Stimulated activated CD4-positive, alpha-beta T cell treated with anti-CD3 and anti-CD28 coated beads, Interleukin-15, amount 100 ng/mL, for 24 hours (primary cell): ENCODE measurements around the gene RCOR3.

ENCODE experiments used
- DNase-seq: peaks from one replicate; pipeline ENCODE4 v3.0.0-alpha.2; 2020

Gene RCOR3

GRCh38 chr1:211326140-211326527 lies 67.0 kb downstream of the RCOR3 start:
- no peak for DNase-seq

- DNase-seq = peak; percentile 68
Observed at GRCh38 chr1:211326528-211327345, 67.6 kb downstream of the RCOR3 start, which contains the start of gene TRAF5. Gene TRAF5, plus strand, starts transcription at chr1:211326833. Its CDS starts 26,407 bp downstream, at chr1:211353240.

DNA sequence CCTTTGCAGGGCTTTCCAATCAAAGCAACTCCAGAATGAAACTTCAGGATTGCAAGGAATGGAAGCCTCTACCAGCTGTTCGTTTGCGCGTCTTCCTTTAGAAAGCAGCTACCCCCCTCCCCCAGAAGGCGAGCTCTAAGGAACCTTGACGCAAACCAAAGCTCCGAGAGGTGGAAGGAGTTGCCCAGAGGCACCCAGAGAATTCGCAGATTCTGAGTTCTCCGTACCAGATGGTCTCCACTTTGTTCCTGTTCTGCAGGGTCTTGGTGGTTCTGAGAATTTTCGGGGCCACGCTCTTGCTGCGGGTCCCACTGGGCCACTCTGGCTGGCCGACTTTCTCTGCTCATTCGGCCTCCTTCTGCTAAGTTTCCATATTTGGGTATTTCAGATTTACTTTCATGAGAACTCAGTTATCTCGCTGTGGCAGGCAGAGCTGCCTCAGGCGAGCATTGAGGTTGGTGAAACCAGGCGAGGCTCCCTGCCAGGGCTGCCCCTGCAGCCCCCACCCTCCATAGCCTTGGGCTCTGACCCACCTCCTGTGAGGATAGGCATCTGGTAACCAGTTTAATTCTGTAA lies 68.3 kb downstream of the RCOR3 start:
- peak; percentile 55 for DNase-seq

GRCh38 chr1:211328084-211328694 lies 69.0 kb downstream of the RCOR3 start:
- DNase-seq = no peak

DNA sequence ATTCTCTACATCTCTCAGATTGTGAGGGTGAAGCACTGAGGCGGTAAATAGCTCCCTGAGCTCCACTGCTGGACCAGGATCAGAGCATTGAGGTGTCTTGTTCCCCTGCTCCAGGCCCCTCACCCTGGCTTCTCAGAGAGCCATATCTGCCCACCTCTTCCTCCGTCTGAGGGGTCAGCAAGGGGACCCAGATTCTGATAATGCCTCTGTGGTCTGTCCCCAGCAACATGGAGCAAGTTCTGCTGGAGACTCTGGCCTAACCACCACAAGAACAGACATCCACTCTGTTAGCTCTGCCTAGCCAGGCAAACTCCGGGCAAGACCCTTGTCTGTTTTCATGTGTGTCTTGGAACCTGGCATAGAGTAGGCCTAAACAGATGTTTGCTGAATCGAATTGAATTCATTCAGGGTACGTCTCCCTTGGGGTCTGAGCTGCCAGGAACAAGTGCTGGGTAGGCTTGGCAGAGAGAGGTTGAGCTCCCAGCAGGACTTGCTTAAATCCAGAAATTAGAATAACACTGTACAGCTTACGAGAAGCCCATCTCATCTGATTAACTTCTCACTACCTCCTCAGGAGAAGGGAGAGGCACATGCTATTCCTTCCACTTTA lies 69.8 kb downstream of the RCOR3 start:
- no peak for DNase-seq

- no peak for DNase-seq
Observed at GRCh38 chr1:211329764-211330201, 70.6 kb downstream of the RCOR3 start.

DNA sequence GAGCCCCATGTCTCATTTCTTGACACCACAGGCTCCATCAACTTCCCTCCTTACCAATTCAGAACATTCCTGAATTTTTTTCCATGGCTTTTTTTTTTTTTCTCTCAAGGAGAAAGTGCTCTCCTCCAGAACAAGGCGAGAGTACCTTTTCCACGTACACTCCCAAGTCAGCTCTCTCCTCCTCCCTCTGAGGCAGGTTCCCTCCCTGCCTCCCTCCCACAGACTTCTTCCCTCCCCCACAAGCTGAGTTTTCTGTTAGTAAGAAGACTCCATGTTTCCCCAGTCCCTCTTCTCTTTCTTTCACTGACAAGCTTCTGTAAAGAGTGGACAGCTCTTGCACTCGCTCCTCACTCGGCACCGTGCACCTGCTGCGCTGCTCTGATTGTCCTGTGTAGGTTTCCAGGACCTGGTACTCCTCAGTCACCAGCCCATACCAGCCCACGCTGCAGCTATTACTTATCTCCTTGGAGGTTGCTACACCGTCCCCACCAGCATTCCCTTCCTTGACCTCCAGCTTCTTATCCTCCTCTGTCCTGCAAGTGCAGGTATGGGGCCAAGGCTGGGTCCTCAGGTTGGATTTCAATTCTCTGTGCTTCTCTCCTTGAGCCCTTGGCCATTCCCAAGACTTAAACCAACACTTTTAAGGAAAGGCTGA lies 71.2 kb downstream of the RCOR3 start:
- DNase-seq = no peak

DNA sequence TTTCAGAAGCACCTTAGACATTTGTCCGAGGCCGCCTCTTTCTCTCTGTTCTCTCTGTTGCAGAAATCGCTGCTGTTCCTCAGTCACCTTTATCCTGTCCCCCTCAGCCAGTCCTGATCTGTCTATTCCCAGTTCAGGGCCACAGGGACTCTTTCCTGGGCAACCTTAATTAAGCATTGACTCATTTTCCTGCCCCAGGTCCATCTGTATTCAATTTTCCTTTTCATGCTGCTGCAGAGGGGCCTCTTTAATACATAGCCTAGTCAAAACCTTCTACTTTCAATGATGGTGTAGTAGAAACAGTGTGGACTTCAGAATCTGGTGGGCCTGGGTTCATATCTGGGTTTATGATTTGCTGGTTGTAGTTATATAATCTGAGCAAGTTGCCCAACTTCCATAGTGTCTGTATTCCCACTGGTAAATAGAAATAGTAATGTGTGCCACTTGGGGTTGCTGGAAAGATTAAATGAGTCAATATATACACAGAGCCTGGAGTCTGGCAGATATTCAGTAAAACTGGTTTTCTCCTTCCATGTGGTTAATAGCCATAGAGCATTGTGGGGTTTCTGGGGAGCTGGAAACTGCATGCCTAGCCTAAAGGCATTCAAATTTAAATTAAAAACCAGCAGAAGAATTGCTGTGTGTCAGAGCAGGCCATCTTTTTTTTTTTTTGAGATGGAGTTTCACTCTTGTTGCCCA lies 72.0 kb downstream of the RCOR3 start:
- no peak for DNase-seq

- DNase-seq = no peak
Observed at GRCh38 chr1:211332036-211332616, 73.0 kb downstream of the RCOR3 start.

- DNase-seq = no peak
Observed at GRCh38 chr1:211332830-211333229, 73.7 kb downstream of the RCOR3 start.

- no peak for DNase-seq
Observed at GRCh38 chr1:211333906-211334305, 74.7 kb downstream of the RCOR3 start.

DNA sequence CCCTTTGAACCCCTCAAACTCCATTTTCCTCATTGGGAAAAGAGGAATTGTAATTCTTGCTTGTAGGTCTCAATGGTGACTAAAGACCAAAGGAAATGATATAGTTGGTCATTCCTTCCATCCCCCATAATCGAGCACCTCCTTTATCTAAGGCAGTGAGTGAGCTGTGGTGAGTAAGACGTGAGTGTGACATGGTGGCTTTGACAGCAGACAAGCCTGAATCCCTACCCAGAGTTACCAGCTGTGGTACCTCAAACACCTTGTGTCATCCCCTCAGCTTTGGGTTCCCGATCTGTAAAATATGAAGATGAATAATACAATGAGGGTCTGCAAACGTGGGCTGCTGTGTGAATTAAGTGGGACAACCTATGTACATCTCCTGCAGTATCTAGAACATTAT lies 75.8 kb downstream of the RCOR3 start:
- DNase-seq = no peak

DNA sequence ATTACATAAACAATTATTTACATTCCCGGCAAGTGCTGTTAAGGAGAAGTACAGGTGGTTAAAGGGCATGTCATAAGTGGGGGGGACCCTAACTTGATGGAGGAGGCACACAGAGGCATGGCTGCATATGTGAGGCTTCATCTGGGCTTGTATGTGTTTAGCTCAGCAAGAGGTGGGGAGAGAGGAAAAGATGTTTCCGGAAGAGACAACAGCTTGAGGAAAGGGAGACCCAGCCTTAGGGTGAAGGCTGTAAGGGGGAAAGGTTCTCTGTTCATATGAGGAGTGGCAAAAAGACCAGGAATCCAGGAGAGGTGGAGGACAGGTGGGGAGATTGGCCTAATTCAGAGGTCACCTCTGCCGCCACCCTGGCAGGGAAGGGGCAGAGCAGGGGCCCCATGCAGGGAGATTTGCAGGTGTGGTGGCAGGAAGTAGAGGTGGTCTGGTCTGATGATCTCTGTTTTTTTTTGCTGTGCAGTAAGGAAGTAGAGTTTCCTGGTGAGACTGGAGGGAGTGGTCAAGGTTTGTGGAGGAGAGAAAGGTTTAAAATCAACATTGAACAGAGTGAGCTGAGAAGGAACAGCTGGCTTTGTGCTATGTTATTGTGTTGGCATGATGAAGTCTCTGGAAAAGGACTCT lies 76.5 kb downstream of the RCOR3 start:
- no peak for DNase-seq

DNA sequence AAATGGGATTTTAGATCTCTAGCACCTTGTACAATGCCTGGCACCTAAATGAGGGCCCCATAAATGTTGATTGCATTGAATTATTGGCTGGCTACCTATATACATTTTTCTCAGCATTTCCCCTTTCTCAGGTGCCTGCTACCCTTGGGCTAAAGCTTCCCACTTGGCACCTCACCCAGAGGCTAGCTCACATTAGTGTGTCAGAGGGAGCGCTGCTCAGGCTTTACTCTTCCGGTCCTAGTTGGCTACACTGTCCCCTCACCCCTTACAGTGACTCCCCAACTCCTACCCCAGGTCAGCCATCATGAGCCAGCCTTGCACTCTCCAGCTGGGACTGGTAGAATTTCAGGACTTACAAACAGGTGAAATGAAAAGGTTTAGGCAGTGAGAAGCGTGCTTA lies 77.0 kb downstream of the RCOR3 start:
- DNase-seq = no peak

DNA sequence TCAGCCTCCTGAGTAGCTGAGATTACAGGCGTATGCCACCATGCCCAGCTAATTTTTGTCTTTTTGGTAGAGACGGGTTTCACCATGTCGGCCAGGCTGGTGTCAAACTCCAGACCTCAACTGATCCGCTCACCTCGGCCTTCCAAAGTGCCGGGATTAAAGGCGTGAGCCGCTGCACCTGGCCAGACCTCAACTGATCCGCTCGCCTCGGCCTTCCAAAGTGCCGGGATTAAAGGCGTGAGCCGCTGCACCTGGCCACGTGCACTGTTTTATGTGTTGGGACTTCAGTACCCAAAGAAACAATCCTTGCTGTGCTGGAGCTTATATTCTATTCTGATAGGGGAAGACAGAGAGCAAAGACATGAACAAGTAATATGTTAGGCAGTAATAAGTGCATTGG lies 77.6 kb downstream of the RCOR3 start:
- no peak for DNase-seq

- DNase-seq = no peak
Observed at GRCh38 chr1:211337430-211338223, 78.5 kb downstream of the RCOR3 start.

GRCh38 chr1:211338224-211338620 lies 79.1 kb downstream of the RCOR3 start:
- no peak for DNase-seq

GRCh38 chr1:211339631-211340041 lies 80.5 kb downstream of the RCOR3 start:
- DNase-seq = no peak

GRCh38 chr1:211340622-211341507 lies 81.7 kb downstream of the RCOR3 start:
- no peak for DNase-seq

- DNase-seq = no peak
Observed at GRCh38 chr1:211341999-211342398, 82.8 kb downstream of the RCOR3 start.
